NCI-H128 (cell line): ENCODE results near the gene DAPK3.
"Not testable (repeated sequence)": the region's sequence is repeated elsewhere in the genome, so short reads cannot be mapped to it uniquely, and the experiment has no call there.

ENCODE experiments used
- DNase-seq: peaks from one replicate; lab custom pipeline; 2025; ENCODE audit not compliant: unreplicated experiment; lab: John Stamatoyannopoulos, UW

Gene DAPK3

GRCh38 chr19:3979289-3979673 is 8.4 kb upstream of the DAPK3 start:
- no peak for DNase-seq

- no peak for DNase-seq
Observed at GRCh38 chr19:3978145-3978544, 7.2 kb upstream of the DAPK3 start.

- no peak for DNase-seq
Observed at GRCh38 chr19:3977242-3978143, 6.6 kb upstream of the DAPK3 start.

- DNase-seq = no peak
Observed at GRCh38 chr19:3976495-3977241, 5.8 kb upstream of the DAPK3 start.

- DNase-seq = no peak
Observed at GRCh38 chr19:3975637-3976087, 4.8 kb upstream of the DAPK3 start.

- DNase-seq = no peak
Observed at GRCh38 chr19:3975144-3975543, 4.2 kb upstream of the DAPK3 start.

GRCh38 chr19:3970313-3970807 is 539 bp downstream of the DAPK3 start:
- DNase-seq = no peak

GRCh38 chr19:3969435-3970312 is 1.2 kb downstream of the DAPK3 start:
- no peak for DNase-seq

GRCh38 chr19:3968556-3969434 is 2.1 kb downstream of the DAPK3 start:
- DNase-seq = no peak

GRCh38 chr19:3967983-3968382 is 2.9 kb downstream of the DAPK3 start:
- not testable (repeated sequence) for DNase-seq

- DNase-seq = no peak
Observed at GRCh38 chr19:3966051-3967017, 4.6 kb downstream of the DAPK3 start.

- no peak for DNase-seq
Observed at GRCh38 chr19:3964256-3965194, 6.4 kb downstream of the DAPK3 start.

GRCh38 chr19:3963458-3964255 is 7.2 kb downstream of the DAPK3 start:
- no peak for DNase-seq

GRCh38 chr19:3961007-3961406 is 9.9 kb downstream of the DAPK3 start:
- DNase-seq = no peak

GRCh38 chr19:3959766-3960131 is 11.2 kb downstream of the DAPK3 start:
- no peak for DNase-seq

GRCh38 chr19:3958836-3959765 is 11.8 kb downstream of the DAPK3 start:
- DNase-seq = no peak
